IMR-90 (cell line): Measurements from ENCODE around the gene CAVIN1.

ENCODE experiments used
- BHLHE40 ChIP-seq: fragments of 150-350 bp; IDR thresholded peaks from 2 replicates; pipeline ENCODE4 v1.6.1; 2016; ENCODE audit warnings: mild to moderate bottlenecking, low read depth, low read length
- CEBPB ChIP-seq: IDR thresholded peaks from 2 replicates; pipeline ENCODE4 v1.6.1; 2012; ENCODE audit warnings: low read depth, low read length, improper control_type of control experiment
- CHD1 ChIP-seq: IDR thresholded peaks from 2 replicates; pipeline ENCODE4 v1.6.1; 2012; ENCODE audit warnings: low read depth, low read length, improper control_type of control experiment
- CTCF ChIP-seq: conservative IDR thresholded peaks from 2 replicates; pipeline ENCODE4 v1.5.1; 2012; ENCODE audit warnings: mild to moderate bottlenecking, low read depth, low read length, improper control_type of control experiment
- ELK1 ChIP-seq: fragments of 150-350 bp; IDR thresholded peaks from 2 replicates; pipeline ENCODE4 v1.6.1; 2016; ENCODE audit warnings: low read depth, mild to moderate bottlenecking, low read length, moderate library complexity, borderline replicate concordance
- FOS ChIP-seq: fragments of 150-350 bp; IDR thresholded peaks from 2 replicates; pipeline ENCODE4 v1.6.1; 2016; ENCODE audit warnings: low read depth, low read length
- MAFK ChIP-seq: IDR thresholded peaks from 2 replicates; pipeline ENCODE4 v1.6.1; 2012; ENCODE audit warnings: low read depth, low read length, improper control_type of control experiment
- MAZ ChIP-seq: IDR thresholded peaks from 2 replicates; pipeline ENCODE4 v1.6.1; 2012; ENCODE audit warnings: low read depth, mild to moderate bottlenecking, low read length, improper control_type of control experiment, moderate library complexity, borderline replicate concordance
- POLR2A ChIP-seq: IDR thresholded peaks from 2 replicates; pipeline ENCODE4 v1.6.1; 2012; ENCODE audit warnings: mild to moderate bottlenecking, low read depth, low read length
- RAD21 ChIP-seq: IDR thresholded peaks from 2 replicates; pipeline ENCODE4 v1.6.1; 2012; ENCODE audit warnings: low read length, improper control_type of control experiment
- RFX5 ChIP-seq: IDR thresholded peaks from 2 replicates; pipeline ENCODE4 v1.8.0; 2012; ENCODE audit warnings: low read depth, mild to moderate bottlenecking, low read length, moderate library complexity
- SMC3 ChIP-seq: fragments of 150-350 bp; IDR thresholded peaks from 2 replicates; pipeline ENCODE4 v1.6.1; 2016; ENCODE audit warnings: low read depth, mild to moderate bottlenecking, antibody characterized with exemption, low read length, moderate library complexity
- USF2 ChIP-seq: fragments of 150-350 bp; IDR thresholded peaks from 2 replicates; pipeline ENCODE4 v1.6.1; 2017; ENCODE audit warnings: mild to moderate bottlenecking, antibody characterized with exemption, low read length, low read depth

- no peak for TF ChIP-seq CHD1
- no peak for TF ChIP-seq RFX5
- no peak for TF ChIP-seq CTCF
- no peak for TF ChIP-seq FOS
- TF ChIP-seq RAD21 = no peak
- TF ChIP-seq BHLHE40 = no peak
- TF ChIP-seq ELK1 = no peak
- TF ChIP-seq MAZ = no peak
- no peak for TF ChIP-seq POLR2A
- peak; percentile 90 for TF ChIP-seq CEBPB
- TF ChIP-seq USF2 = no peak
- TF ChIP-seq MAFK = peak; percentile 86
- TF ChIP-seq SMC3 = no peak
These were observed 36.0 kb downstream of the CAVIN1 start for GRCh38 chr17:42386777-42387657.
